ENCODE data around the gene LRSAM1.

LRSAM1 gene

GRCh38 chr9:127517620-127518019 lies 66.3 kb downstream of the LRSAM1 start:
- DNase-seq (ENCODE audit: low read depth in 2 of 2), result no peak

- DNase-seq (ENCODE audit: low read depth in 2 of 2), result no peak
These were observed 67.0 kb downstream of the LRSAM1 start for GRCh38 chr9:127518091-127518856.

DNA sequence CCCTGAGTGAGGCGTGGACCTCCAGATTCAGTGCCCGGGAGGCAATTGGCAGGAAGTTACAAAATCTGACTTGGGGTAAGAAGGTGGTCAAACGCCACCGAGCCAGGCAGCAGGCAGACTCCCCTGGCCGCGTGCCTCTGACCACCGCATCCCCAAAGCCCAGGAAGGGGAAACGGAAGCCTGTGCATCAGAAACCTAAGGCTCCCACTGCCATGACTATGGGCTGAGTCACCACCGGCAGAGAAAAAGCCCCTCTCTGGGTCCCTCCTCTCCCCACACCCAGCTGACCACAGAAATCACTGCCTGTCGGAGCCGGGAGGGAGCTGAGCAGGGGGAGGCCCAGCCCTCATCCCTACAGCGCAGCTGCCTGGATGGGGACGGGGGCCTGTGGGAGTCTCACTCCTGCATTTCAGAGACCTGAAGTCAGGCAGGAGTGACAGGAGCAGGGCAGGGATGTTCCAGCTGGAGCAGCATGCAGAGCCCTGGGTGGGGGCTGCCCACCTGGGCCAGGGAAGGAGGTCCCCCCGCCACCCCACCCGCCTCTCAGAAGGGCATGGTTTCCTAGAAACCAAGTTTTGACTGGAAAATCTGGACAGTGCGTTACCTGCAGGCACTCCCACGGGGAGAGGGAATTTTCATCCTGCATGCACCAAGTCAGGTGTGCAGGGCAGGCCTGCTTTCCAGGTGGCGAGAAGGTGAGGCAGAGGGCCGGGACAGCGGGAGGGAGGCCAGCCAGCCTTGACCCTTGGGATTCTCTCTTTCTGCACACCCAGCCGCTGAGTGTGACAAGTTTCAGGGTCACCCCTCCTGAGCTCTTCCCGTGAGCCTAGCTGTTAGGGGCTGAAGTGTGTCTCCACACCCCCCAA lies 68.2 kb downstream of the LRSAM1 start:
- DNase-seq (ENCODE audit: low read depth in 2 of 2), result no peak

DNA sequence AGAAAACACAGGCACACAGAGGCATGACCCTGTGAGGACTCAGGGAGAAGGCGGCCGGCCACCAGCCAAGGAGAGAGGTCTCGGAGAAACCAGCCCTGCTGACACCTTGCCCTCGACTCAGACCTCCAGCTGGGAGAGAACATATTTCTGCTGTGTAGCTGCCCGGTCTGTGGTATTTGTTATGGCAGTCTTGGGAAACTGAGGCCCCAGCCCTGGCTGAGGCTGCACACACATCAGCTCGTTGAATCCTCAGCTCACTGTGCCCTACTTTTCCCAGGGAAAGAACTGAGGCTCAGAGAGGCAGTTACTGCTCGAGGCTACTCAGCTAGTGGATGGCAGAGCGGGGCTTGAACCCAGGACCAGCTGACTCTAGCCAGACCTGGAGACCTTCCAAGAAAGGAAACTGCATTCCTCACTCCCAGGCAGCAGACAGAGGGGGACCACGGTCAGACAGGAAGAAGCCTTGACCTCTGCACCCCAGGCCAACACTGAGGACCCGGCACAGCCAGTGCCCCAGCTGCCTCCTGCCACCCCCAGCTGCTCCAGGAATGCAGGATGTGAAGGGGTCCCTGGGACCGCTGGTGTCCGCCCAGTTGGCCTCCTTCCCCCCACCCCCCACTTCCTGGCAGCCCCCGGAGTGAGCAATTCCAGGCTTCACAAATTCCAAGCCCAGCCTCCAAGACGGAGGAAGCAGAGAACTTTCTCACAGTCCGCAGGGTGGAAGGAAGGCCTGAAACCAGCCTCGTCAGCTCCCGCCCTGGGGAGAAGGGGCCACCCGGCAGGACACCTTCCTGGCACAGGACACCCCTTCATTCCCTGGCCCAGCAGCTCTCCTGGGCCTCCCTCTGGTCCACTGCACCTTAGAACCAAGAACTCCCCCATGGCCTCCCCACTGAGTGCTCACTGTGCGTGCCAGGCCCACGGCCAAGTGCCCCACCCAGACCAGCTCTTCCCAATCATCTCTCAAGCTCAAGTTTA lies 69.9 kb downstream of the LRSAM1 start:
- DNase-seq (ENCODE audit: low read depth in 2 of 2), result no peak

GRCh38 chr9:127521919-127522304 lies 70.6 kb downstream of the LRSAM1 start:
- DNase-seq (ENCODE audit: low read depth in 2 of 2), result no peak

GRCh38 chr9:127522727-127523126 lies 71.4 kb downstream of the LRSAM1 start:
- DNase-seq (ENCODE audit: low read depth in 2 of 2), result no peak

DNA sequence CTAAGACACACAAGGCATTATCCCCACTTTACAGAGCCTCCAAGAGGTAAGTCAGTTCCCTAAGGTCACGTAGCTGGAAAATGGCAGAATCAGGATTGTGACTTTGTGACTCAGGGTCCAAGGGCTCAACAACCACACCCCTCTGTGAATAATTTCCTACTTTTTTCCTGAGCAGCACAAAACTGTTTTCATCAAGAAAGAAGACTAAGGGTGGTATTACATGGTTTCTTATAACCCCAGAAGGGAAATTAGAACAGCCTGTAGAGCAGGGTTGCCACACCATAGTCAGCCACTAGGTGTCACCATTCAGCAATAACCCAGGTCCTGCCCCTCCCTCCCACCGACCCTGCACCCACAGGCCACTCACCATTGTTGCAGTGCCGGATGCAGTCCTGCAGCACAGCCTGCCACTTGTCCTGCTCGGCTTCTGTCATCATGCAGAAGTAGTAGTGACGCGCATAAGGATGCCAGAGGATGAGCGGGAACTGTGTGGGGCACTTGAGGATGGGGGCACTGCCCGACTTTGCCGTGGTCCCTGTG lies 72.1 kb downstream of the LRSAM1 start:
- DNase-seq (ENCODE audit: low read depth in 2 of 2), result peak in 1 of 2 donors; percentile 12

GRCh38 chr9:127524373-127524772 lies 73.1 kb downstream of the LRSAM1 start:
- DNase-seq (ENCODE audit: low read depth in 2 of 2), result no peak

GRCh38 chr9:127525401-127526188 lies 74.3 kb downstream of the LRSAM1 start:
- DNase-seq (ENCODE audit: low read depth in 2 of 2), result no peak

GRCh38 chr9:127526655-127527559 lies 75.6 kb downstream of the LRSAM1 start:
- DNase-seq (ENCODE audit: low read depth in 2 of 2), result no peak

DNA sequence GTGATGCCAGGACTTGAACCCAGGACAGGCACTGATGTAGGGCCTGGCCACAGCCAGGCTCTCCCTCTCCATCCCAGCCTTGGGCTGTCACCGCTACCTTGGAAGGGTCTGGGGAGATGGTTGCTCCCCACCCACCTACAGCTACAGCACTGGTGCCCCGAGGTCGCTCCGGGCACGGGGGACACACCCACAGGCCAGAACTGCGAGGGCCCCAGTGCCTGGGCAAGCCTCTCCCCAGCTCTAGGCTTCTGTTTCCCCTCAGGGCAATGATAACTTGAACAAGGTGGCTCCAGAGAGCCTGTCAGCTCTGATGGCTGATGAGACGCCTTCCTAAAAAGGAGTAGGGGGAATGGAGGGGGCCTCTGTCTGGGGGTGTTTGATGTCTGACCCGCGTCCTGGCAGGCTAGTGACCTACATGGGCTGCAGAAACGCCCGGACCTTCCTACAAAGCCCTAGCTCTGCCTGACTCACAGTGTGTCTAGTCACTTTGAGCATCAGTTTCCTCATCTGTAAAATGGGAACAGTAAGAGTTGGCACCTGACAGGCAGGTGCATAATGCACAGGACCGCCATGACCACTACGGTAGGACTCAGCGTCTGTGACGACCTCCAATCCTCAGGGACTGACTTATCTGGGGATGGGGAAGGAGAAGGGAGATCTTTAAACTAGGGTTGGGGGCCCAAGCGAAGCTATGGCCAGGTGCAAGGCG lies 76.4 kb downstream of the LRSAM1 start:
- DNase-seq (ENCODE audit: low read depth in 2 of 2), result no peak

DNA sequence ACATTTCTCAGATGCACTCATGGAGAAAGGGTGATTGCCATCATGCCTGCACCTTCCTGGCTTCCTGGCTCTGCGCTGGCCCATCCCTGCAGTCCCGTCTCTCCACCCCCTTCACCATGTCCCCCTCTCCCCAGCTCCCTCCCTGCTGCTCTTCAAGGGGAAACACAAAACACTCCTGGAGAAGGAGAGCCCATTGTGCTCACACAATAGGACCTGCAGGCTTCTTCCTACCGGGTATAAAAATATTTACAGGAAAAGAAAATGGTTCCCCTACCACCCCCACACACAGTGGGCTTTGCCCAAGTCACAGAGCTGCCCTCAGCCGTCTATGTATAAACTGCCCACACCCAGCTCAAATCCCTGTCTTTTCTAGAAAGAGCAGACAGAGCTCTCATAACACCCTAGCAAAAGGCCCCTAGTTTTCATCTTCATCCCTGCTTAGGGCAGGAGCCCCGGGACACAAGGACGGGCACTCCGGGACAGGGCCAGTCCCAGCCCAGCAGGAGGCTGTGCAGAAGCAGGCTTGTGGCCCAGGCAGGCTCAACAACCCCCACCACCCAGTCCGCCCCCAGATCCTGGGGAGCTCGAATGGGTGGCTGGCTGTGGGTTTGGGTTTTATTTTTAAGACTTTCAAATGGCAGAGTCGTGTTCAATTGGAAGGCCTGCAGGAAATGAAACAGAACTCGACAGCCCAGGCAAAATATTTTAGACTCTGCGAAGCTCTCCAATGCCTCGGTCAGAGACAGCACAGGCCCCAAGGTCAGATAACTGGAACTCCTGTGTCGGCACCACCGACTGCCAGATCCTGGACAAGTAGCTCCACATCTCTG lies 77.3 kb downstream of the LRSAM1 start:
- no peak for DNase-seq (ENCODE audit: low read depth in 2 of 2)

DNA sequence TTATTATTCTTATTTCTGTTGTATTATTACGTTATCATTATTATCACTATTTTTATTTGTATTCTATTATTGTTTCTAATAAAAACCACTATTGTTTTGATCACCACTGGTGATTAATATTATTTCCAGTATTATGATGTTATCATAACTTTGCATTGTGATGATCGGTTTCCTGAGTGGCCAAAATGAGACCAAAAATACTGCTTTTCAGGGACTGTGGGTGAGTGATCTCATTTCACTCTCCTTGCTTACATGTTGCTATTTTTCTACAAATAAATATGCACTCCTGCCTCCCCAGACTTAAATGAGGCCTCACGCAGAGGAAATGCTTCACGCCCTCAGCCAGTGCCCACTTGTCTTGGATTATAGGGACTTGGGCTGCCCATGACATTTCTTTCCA lies 78.4 kb downstream of the LRSAM1 start:
- no peak for DNase-seq (ENCODE audit: low read depth in 2 of 2)

GRCh38 chr9:127530206-127530941 lies 79.1 kb downstream of the LRSAM1 start:
- DNase-seq (ENCODE audit: low read depth in 2 of 2), result no peak

- DNase-seq (ENCODE audit: low read depth in 2 of 2), result no peak
These were observed 80.4 kb downstream of the LRSAM1 start for GRCh38 chr9:127531676-127532075.

GRCh38 chr9:127534250-127534906 lies 83.1 kb downstream of the LRSAM1 start:
- DNase-seq (ENCODE audit: low read depth in 2 of 2), result no peak

DNA sequence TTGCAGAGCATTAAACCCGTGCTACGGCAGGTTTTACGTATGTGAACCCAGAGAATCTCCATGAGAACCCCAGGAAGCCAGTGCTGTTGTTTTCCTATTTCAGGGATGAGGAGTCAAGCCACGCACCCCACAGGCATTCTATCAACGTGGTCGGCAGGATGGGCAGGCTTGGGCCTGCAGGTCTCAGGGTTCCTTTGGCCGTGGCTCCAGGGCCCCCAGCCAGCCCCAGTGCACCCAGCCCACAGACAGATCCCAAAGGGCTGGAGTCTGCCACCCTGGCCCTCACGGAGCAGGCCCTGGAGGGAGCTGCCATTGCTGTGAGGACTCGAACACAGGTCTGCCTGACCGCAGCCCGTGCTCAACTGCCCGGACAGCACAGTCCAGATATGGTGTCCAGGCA lies 83.6 kb downstream of the LRSAM1 start:
- no peak for DNase-seq (ENCODE audit: low read depth in 2 of 2)
